Neuron (in vitro differentiated cells): Measurements from ENCODE around the gene RBMS3.

Experiments used
- H2AFZ ChIP-seq: one replicate; pipeline ENCODE4 v1.6.1; 2013; ENCODE audit warnings: low read depth, mild to moderate bottlenecking, inconsistent platforms, low read length, moderate library complexity
- H3K27me3 ChIP-seq: one replicate; pipeline ENCODE4 v1.6.1; 2013; ENCODE audit warnings: low read length; ENCODE audit not compliant: insufficient read depth
- H3K36me3 ChIP-seq: one replicate; pipeline ENCODE4 v1.6.1; 2013; ENCODE audit warnings: low read length; ENCODE audit not compliant: insufficient read depth
- H3K4me1 ChIP-seq: one replicate; pipeline ENCODE4 v1.6.1; 2013; ENCODE audit warnings: low read length; ENCODE audit not compliant: insufficient read depth
- H3K4me3 ChIP-seq: 2 replicates; pipeline ENCODE4 v1.5.1; 2013; ENCODE audit warnings: mild to moderate bottlenecking, low read length, moderate library complexity
- H3K9me3 ChIP-seq: one replicate; pipeline ENCODE4 v1.6.1; 2013; ENCODE audit warnings: low read length

The RBMS3 gene

DNA sequence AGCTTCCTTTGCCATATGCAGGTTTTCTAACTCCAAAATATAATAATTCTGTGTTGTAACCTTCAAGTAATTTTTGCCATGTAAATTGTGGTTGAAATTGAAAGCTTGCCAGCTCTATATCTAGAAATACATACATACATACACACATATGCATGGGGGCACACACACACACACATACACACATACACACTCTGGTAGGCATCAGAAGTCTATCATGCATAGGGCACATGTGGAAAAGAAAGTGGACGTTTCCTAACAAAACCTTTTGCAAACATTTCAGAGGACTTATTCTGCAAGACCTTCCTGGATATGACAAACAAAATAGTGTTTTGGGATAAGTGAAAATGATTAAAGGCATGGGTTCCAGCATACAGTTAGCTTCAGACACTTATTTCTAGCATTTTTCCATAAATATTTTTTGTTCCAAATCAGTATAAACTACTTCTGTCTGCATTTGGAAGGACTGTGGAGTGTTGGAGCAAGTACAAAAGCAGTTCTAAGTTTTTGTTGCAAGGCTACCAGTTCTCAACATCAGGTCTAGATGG is 578.9 kb downstream of the RBMS3 start:
- Histone ChIP-seq H3K36me3 (no peaks in the 10 kb centered on the region), H3K4me3 (no peak overlapping the region), H2AFZ (no peak overlapping the region), H3K9me3 (no peaks in the 10 kb centered on the region), H3K4me1 (no peaks in the 10 kb centered on the region), H3K27me3 (no peaks in the 10 kb centered on the region)

DNA sequence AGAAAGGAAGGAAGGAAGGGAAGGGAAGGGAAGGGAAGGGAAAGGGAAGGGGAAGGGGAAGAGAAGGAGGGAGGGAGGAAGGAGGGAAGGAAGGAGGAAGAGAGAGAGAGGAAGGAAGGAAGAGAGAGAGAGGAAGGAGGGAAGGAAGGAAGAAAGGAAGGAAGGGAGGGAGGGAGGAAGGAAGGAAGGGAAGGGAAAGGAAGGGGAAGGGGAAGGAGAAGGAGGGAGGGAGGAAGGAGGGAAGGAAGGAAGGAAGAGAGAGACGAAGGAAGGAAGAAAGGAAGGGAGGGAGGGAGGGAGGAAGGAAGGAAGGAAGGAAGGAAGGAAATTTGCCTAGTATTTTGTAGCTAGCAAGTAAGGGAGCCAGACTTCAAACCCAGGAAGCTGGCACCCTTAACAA is 583.9 kb downstream of the RBMS3 start:
- no peak overlapping the region for H2AFZ ChIP-seq
- no peaks in the 10 kb centered on the region for H3K9me3 ChIP-seq
- no peak overlapping the region for H3K4me3 ChIP-seq
- no peaks in the 10 kb centered on the region for H3K27me3 ChIP-seq
- peaks cover 2% of the 10 kb centered on the region for H3K4me1 ChIP-seq
- no peaks in the 10 kb centered on the region for H3K36me3 ChIP-seq

DNA sequence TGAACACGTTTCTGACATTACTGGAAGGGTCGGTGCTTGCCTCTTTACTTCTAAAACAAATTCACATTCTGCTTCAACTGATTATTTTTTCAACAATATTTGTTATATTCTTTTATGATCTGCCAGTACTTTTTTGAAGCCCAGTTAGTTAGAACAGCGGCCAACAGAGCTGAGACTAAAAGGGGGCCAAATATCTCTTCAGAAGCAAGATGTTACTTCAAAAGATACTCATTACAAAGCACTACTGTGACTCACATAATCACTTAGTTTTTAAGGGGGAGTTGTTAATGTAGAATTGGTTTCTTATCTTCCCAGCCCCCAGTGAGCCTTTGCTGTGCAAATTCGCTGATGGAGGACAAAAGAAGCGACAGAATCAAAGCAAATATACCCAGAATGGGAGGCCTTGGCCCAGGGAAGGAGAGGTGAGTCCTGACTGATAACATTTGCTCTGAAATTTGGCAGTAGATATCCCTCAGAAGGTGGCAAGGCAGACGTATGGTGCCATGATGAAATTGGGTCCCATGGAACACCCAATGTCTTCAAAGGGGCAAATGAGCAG is 587.8 kb downstream of the RBMS3 start:
- H3K9me3 ChIP-seq, result no peaks in the 10 kb centered on the region
- H3K4me3 ChIP-seq, result no peak overlapping the region
- H3K4me1 ChIP-seq, result peaks cover 2% of the 10 kb centered on the region
- no peak overlapping the region for H2AFZ ChIP-seq
- no peaks in the 10 kb centered on the region for H3K27me3 ChIP-seq
- H3K36me3 ChIP-seq, result no peaks in the 10 kb centered on the region

DNA sequence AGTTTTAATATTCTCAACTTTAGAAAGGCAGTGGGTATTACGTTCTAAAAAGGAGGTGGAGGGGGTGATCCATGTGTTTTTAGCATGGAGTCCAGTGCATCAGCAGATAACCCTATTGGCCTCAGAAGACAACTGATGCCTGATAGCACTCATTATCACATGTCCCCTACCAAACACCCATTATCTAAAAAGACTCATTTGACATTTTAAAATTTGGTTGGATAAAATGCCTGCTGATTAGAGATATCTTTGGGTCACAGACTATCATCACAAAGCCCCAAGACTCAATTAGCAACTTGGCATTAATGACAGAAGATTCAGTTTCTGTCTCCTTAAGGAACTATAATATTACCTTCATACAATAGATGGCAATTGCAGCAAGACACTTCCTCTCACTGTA is 589.3 kb downstream of the RBMS3 start:
- H3K4me1 ChIP-seq, result peaks cover 2% of the 10 kb centered on the region
- no peaks in the 10 kb centered on the region for H3K36me3 ChIP-seq
- no peak overlapping the region for H3K4me3 ChIP-seq
- H3K27me3 ChIP-seq, result no peaks in the 10 kb centered on the region
- H3K9me3 ChIP-seq, result no peaks in the 10 kb centered on the region
- H2AFZ ChIP-seq, result no peak overlapping the region

DNA sequence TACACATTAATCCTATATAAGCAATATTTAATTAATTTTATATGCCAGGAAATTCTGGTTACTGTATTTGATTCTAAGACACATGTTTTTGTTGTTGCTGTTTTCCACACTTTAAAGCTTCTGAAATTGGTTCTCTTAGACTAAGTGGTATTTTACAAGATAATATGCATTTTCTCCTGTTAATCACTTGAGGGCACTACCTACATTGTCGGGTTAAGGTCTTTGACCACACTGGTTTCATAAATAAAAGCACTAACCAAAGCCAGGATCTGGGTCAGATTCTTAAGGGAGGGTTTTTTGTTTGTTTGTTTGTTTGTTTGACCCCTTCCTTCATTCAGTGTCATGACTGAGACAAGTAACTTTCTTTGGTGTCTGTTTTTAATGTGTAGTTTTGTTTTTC is 590.2 kb downstream of the RBMS3 start:
- H3K27me3 ChIP-seq, result no peaks in the 10 kb centered on the region
- peaks cover 2% of the 10 kb centered on the region for H3K4me1 ChIP-seq
- H3K9me3 ChIP-seq, result no peaks in the 10 kb centered on the region
- no peak overlapping the region for H3K4me3 ChIP-seq
- no peak overlapping the region for H2AFZ ChIP-seq
- no peaks in the 10 kb centered on the region for H3K36me3 ChIP-seq

DNA sequence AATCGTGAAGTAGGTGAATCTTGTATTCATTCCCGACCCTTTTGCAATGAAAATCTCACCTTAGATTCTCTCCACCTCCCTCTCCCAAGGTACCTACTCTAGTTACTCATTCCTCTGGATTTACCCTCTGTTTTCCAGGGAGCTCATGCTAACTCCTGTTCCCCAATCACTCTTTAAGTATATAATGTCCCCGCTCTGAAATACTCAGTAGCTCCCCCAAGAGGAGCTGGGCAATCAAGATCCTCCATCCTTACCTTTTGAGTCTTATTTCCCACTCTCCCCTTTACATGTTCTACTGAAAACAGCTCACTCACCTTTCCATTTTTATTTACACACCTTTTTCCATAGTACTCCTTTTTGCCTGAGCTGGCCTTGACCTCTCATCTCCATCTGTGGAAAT is 599.9 kb downstream of the RBMS3 start:
- Histone ChIP-seq H3K36me3 (no peaks in the 10 kb centered on the region), H2AFZ (no peak overlapping the region), H3K27me3 (no peaks in the 10 kb centered on the region), H3K9me3 (no peaks in the 10 kb centered on the region), H3K4me3 (no peak overlapping the region), H3K4me1 (peaks cover 3% of the 10 kb centered on the region)

DNA sequence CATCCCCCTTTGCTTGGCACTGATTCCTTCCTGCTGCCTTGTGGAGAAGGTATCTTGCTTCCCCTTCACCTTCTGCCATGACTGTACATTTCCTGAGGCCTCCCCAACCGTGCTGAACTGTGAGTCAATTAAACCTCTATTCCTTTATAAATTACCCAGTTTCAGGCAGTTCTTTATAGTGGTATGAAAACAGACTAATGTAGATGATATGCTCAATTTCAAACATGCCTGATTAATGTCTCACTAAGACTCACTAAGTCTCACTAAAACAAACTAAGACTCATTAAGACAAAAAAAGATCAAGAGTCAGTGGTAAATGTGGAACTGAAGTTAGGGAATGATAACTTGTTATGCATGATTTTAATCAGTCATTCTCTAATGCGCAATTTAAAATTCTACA is 606.6 kb downstream of the RBMS3 start:
- Histone ChIP-seq H3K27me3 (no peaks in the 10 kb centered on the region), H3K4me1 (peaks cover 3% of the 10 kb centered on the region), H3K9me3 (no peaks in the 10 kb centered on the region), H3K36me3 (no peaks in the 10 kb centered on the region), H2AFZ (no peak overlapping the region), H3K4me3 (no peak overlapping the region)

DNA sequence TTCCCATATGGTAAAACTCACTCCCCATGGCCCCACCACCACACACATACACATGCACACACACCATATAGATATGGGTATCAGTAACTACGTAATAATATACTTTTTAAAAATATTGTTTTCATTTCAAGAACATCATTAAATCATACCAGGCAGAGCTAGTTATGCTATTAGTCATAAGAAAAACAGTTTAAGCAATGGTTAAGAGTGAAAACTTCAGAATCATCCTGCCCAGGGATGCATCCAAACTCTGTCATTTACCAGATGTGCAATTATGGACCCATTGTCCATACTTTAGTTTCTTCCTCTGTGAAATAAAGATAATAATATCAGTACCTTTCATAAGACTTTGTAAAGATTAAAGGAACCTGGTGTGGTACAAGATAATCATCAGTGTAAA is 608.3 kb downstream of the RBMS3 start:
- Histone ChIP-seq H3K36me3 (no peaks in the 10 kb centered on the region), H3K9me3 (no peaks in the 10 kb centered on the region), H2AFZ (no peak overlapping the region), H3K4me3 (no peak overlapping the region), H3K4me1 (peaks cover 3% of the 10 kb centered on the region), H3K27me3 (no peaks in the 10 kb centered on the region)

DNA sequence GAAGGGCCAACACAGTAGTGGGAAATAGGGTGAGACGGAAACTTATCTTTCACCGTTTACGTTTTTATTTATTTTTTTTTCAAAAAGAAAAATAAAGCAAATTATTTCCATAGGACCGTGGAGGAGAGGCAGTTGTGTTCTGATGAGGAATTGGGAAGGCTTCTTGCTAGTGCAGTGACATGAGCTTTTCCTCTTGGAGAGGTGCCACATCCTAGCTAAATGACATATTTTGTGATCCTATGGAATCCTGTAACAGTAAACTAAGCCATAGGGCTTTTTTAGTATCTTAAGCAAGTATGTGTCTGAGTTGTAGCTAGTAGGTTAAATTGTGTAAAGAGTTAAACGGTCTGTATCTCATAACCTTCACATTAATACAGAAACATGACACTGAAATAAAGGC is 609.9 kb downstream of the RBMS3 start:
- H3K36me3 ChIP-seq, result no peaks in the 10 kb centered on the region
- no peaks in the 10 kb centered on the region for H3K4me1 ChIP-seq
- H3K27me3 ChIP-seq, result no peaks in the 10 kb centered on the region
- no peak overlapping the region for H3K4me3 ChIP-seq
- no peak overlapping the region for H2AFZ ChIP-seq
- no peaks in the 10 kb centered on the region for H3K9me3 ChIP-seq

DNA sequence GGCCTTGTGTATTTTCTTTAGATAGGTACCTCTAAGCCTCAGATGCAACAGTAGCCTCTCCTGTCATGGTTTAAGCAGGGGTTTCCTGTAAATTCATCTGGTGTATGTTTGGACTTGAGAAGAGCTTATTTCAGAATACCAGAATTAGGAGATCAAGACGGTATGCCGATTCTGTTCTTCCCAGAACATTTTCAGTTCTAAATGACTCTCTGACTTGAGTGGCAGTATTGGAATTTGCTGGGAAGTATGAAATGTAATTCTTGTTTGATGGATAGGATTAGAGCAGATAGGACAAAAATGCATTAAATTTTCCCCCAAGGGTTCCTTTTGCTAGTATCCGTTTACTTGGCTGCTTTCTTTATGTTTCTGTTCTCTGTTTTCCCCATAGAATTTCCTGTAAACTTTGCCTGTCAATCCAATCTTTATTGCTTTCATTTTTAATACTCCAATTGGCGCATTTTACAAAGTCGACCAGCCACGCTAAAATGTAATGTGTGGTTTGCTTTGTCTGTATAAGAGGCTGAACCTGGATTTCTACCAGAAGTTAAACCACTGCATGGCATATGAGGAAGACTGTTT is 612.2 kb downstream of the RBMS3 start:
- Histone ChIP-seq H3K36me3 (no peaks in the 10 kb centered on the region), H3K9me3 (no peaks in the 10 kb centered on the region), H3K4me3 (no peak overlapping the region), H2AFZ (no peak overlapping the region), H3K4me1 (peaks cover 2% of the 10 kb centered on the region), H3K27me3 (no peaks in the 10 kb centered on the region)

DNA sequence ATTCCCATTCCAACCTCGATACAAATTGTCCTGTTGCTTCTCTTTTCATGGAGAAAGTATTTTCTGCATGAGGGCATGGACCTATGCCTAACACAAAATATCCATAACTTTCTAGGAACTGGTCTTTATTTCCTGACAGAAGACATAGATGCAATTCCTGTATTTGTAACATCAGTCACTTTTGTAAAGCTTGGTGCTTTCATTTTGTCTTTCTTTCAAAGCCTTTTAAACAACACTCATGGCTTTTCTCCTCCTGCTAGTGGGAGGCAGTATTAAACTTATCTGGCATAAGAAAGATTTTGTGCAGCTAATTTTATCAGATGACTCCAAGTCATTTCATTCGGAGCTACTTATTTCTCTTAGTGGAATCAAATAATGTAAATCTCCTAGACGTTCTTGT is 616.0 kb downstream of the RBMS3 start:
- H3K36me3 ChIP-seq, result no peaks in the 10 kb centered on the region
- no peak overlapping the region for H2AFZ ChIP-seq
- H3K4me1 ChIP-seq, result peaks cover 20% of the 10 kb centered on the region
- no peaks in the 10 kb centered on the region for H3K9me3 ChIP-seq
- H3K27me3 ChIP-seq, result no peaks in the 10 kb centered on the region
- H3K4me3 ChIP-seq, result no peak overlapping the region

DNA sequence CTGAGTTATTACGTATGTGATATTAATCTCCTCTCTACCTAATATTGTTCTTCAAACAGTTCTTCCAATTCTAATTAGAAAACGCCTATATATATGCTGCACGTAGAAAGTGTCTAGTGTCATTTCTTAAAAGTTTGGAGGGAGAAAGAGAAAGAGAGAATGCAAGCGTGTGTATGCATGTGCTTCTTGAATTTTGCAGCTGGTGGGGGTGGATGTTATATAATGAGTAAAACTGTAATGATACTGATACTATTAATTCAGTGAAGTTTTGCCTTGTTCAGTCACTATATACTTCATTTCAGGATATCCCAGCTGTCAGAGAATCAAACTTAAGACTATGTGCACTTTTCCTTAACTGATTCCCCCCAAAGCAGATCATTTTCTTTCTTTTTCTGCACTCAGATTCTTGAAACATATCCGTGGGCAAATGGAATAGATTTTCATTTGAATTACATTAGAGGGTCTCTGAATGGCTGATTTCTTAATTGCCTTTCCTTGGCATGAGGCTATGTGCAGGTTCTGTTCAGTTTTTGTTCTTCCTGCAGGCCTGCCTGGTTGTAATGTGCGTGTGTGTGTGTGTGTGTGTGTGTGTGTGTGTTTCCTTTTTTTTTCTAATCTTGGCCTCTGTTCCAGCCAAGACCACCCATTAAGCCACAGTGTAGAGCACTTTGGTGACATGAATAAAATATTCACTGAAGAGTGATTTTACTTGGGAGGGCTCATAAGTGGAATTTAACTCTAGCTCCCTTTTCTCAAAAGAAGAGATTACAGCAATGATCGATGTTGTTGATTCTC is 617.5 kb downstream of the RBMS3 start:
- no peaks in the 10 kb centered on the region for H3K36me3 ChIP-seq
- no peak overlapping the region for H3K4me3 ChIP-seq
- no peaks in the 10 kb centered on the region for H3K27me3 ChIP-seq
- no peak overlapping the region for H2AFZ ChIP-seq
- H3K4me1 ChIP-seq, result peaks cover 20% of the 10 kb centered on the region
- H3K9me3 ChIP-seq, result no peaks in the 10 kb centered on the region

DNA sequence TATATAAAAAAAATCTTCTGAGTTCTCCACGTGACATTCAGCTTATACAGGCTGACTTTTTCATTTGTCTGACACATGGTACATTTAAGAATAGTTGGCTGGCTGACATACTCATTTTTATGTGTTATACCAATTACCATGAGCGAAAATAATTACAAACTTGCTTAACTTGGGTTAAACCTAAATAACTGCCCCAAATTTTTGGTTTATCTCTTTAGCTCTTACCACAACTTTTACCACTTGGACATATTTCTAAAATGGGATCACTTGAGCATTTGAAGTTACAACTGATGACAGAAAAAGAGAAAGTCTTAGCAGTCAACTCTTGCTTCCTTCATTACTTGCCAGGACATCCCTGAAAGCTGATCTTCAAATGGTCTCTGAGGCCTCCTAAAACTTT is 618.1 kb downstream of the RBMS3 start:
- H2AFZ ChIP-seq, result no peak overlapping the region
- H3K4me1 ChIP-seq, result peaks cover 20% of the 10 kb centered on the region

More for the DNA sequence above, 618.1 kb downstream of the RBMS3 start:
- Histone ChIP-seq H3K4me3 (no peak overlapping the region), H3K36me3 (no peaks in the 10 kb centered on the region), H3K9me3 (no peaks in the 10 kb centered on the region), H3K27me3 (no peaks in the 10 kb centered on the region)
